Effector memory CD4-positive, alpha-beta T cell (primary cell): ENCODE results near the gene SIRPB2.

Experiments
- DNase-seq, 3 donors: peaks; one replicate each; pipeline ENCODE4 v3.0.0-alpha.2; 2020
- H3K27ac ChIP-seq: 2 replicates; pipeline ENCODE4 v1.7.0; 2013; ENCODE audit warnings: mild to moderate bottlenecking, low read length, moderate library complexity; ENCODE audit not compliant: insufficient read depth, poor library complexity, severe bottlenecking
- H3K27me3 ChIP-seq: replicated peaks from 2 replicates; pipeline ENCODE4 v1.7.0; 2013; ENCODE audit warnings: mild to moderate bottlenecking, low read length; ENCODE audit not compliant: insufficient read depth, control insufficient read depth, poor library complexity, severe bottlenecking
- H3K36me3 ChIP-seq: 2 replicates; pipeline ENCODE4 v1.7.0; 2013; ENCODE audit warnings: mild to moderate bottlenecking, low read length, moderate library complexity; ENCODE audit not compliant: control insufficient read depth, insufficient read depth
- H3K4me1 ChIP-seq: 2 replicates; pipeline ENCODE4 v1.7.0; 2013; ENCODE audit warnings: low read length, mild to moderate bottlenecking; ENCODE audit not compliant: control insufficient read depth, insufficient read depth, poor library complexity, severe bottlenecking
- H3K4me3 ChIP-seq: 2 replicates; pipeline ENCODE4 v1.7.0; 2013; ENCODE audit warnings: low read length, low read depth, mild to moderate bottlenecking; ENCODE audit not compliant: insufficient read depth, poor library complexity, severe bottlenecking
- H3K9me3 ChIP-seq: 2 replicates; pipeline ENCODE4 v1.7.0; 2013; ENCODE audit warnings: mild to moderate bottlenecking, low read length, moderate library complexity; ENCODE audit not compliant: control insufficient read depth

SIRPB2 gene

DNA sequence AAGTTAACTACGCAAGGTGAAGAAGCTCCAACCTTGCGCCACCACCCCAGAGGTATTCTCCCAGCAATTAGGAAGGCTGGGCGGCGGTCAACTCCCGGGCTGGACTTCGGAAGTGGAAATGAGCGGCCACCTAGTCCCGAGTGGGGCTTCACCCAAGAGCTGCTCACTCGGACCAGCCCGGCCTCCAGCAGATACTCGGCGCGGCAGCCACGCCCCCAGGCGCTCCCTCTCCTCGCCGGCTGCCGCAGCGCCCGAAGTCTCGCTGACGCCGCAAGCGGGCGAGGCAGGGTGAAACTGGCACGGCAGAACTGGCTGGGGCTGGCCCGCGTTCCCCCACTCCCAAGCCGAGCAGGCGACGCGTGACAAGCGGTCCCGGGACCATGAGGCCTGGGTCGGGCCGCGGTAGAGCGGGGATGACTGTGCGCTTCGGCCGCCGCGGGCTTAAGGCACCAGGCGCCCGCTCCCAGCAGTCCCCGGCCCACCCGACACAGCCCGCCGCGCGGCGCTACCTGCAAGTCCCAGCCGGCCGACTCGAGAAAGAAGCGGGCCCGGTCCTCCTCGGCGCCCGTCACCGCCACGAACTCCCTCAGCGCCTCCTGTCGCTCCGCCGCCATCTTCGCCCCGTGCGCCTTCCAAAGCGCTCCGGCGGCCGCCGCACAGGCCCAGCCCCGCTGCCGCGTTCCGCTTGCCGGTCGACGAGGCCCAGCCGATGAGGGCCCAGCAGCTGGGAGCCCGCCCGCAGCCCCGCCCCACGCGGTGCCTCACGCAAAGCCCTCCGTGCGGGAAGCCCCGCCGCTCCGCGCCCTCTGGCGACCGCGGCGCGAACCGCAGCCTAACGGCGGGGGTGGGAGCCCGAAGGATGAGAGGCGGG, 24.8 kb downstream of the SIRPB2 start, which contains the start of gene NSFL1C:
TSS of gene NSFL1C (minus strand) at position 639 of the 871 bp plus-strand sequence. CDS start at position 614, 25 bp downstream.
- Histone ChIP-seq H3K27me3 (no peaks in the 10 kb centered on the region), H3K4me3 (peak within 1 kb of the TSS; percentile 95), H3K36me3 (peaks cover 14% of the 10 kb centered on the region), H3K9me3 (no peaks in the 10 kb centered on the region), H3K27ac (peak within 1 kb of the TSS; percentile 87), H3K4me1 (peaks cover 22% of the 10 kb centered on the region)
- peak; percentile 94 to 95 (median 94) for DNase-seq

DNA sequence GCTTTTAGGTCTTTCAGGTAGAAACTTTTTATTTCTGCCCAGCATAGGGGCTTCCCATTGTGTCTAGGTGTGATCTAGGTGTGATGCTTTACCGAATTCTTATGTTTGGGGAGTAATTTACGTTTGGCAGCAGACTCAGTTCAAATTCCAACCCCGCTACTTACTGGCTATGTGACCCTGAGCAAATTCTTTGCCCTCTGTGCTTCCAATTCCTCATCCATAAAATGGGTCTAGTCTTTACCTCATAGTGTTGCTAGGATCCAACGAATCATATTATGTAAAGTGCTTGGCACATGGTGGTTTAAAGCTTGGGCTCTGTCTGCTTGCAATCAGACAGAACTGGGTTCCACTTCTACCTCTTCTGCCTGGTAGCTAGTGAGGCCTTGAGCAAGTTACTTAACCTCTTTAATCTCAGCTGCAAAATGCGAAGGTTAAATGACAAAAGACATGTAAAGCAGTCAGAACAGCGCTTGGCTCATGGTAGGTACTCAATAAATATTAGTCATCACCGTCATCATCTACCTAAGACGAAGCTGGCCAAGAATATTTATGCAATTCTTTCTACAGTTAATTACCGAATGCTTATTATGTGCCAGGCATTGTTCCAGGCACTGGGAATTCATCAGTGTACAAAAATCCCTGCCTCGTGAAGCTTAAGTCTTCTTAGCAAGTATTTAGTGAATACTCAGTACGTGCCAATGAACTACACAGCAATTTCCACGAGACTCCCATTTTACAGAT, 25.6 kb downstream of the SIRPB2 start:
- H3K27ac ChIP-seq: peak overlapping the region; percentile 87
- no peaks in the 10 kb centered on the region for H3K27me3 ChIP-seq
- peaks cover 22% of the 10 kb centered on the region for H3K4me1 ChIP-seq
- peak overlapping the region; percentile 95 for H3K4me3 ChIP-seq
- DNase-seq: no peak
- peaks cover 19% of the 10 kb centered on the region for H3K36me3 ChIP-seq
- H3K9me3 ChIP-seq: no peaks in the 10 kb centered on the region

DNA sequence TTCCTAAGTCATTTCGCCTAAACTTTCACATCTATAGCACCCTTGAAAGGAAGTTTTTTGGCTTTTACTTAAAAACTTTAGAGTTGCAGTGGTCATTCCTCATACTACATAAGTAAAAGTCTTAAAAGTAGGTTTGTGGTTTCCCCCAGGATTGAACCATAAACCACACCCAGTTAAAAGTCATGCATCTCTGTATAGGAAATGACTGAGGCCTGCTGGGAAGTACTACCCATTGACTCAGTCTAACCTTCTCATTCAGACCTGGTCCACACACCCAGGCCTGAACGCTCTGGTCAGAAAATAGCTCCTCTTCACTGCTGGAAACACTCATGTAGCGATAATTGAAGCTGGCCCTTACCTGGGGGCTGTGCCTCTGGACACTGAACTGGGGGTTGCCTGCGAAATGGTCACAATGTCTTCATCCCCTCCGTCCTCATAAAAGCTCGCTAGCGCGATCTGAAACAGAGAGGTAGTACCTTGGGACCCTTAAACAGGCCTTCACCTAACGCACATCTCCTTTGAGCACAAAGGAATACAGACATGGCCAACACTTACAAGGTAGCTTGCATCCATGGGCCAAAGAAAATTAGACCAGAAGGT, 27.1 kb downstream of the SIRPB2 start:
- DNase-seq: no peak
- Histone ChIP-seq H3K9me3 (no peaks in the 10 kb centered on the region), H3K27me3 (no peaks in the 10 kb centered on the region), H3K27ac (no peak overlapping the region), H3K4me3 (no peak overlapping the region), H3K4me1 (peaks cover 22% of the 10 kb centered on the region), H3K36me3 (peaks cover 34% of the 10 kb centered on the region)

DNA sequence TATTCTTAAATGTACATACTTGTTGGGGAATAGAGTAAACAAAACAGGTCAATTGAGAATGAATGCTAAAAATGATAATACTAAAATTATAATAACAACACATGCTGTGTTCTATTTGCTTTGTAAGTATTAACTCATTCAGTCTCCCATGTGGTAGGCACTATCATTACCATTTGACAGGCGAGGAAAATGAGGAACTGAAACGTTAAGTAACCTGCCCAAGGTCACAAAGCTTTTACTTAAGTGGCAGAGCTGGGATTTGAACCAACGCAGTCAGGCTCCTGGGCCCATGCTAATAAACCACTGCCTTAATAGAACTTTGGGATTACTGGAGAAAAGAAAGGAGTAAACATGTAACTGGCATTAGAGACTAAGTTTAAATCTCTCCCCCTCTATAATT, 28.4 kb downstream of the SIRPB2 start:
- no peaks in the 10 kb centered on the region for H3K27me3 ChIP-seq
- H3K9me3 ChIP-seq: no peaks in the 10 kb centered on the region
- H3K4me1 ChIP-seq: peaks cover 22% of the 10 kb centered on the region
- DNase-seq: no peak
- H3K27ac ChIP-seq: no peak overlapping the region
- peaks cover 44% of the 10 kb centered on the region for H3K36me3 ChIP-seq
- H3K4me3 ChIP-seq: no peak overlapping the region

DNA sequence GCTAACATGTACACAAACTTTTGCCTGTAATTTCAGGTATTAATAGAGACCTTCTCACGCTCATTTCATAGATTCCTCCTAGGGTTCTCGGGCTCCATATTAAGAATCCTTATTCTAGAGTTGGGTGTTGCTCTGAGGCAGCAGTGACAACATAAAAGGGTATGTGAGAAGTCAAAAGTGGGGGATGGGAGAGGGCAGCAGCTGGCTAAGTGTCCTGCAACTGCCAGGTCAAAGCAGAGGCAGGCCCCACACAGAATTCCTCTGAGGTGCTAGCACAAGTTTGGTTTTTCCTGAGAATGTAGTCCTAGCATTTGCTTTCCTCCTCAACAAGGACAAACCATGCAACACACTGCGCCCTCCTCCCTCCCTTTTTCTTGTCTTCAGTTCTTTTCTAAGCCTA, 29.2 kb downstream of the SIRPB2 start:
- no peak for DNase-seq
- Histone ChIP-seq H3K27me3 (no peaks in the 10 kb centered on the region), H3K36me3 (peaks cover 49% of the 10 kb centered on the region), H3K4me1 (peaks cover 18% of the 10 kb centered on the region), H3K9me3 (no peaks in the 10 kb centered on the region), H3K4me3 (no peak overlapping the region), H3K27ac (no peak overlapping the region)

DNA sequence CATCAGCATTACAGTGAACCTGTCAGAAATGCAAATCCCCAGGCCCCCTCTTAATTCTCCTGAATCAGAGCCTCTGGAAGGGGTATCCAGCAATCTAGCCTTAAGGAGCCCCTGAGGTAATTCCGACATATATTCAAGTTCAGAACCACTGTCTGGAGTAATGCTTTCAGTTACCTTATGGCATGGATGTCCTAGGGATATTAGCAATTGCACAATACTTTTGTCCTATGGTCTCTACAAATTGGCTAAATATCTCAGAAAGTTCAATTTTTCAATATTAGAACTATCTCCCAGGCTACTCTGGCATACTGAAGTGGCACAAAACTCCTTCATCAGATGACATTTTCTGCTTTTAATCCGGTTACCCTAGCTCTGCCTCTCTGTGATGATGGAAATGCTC, 30.9 kb downstream of the SIRPB2 start:
- peaks cover 66% of the 10 kb centered on the region for H3K36me3 ChIP-seq

DNA sequence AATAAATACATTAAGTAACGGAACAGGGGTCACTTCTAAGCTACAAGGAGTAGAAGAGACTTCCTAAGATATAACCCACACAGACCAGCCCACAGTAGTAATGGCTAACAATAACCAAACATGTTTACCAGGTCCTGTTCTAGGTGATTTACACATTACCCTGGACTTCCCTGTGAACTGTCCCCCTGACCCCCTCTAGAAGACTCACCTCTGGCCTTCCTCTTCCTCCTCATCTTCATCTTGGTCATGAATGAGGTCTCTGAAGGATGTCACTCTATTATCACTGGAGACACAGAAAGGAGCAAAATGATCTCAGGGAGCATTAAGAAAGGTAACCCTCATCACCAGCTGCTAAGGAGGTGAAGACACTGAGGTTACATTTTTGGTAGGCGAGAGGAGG, 33.2 kb downstream of the SIRPB2 start:
- H3K4me3 ChIP-seq: no peak overlapping the region
- no peaks in the 10 kb centered on the region for H3K27me3 ChIP-seq
- no peak for DNase-seq
- H3K36me3 ChIP-seq: peaks cover 85% of the 10 kb centered on the region
- H3K27ac ChIP-seq: no peak overlapping the region
- no peaks in the 10 kb centered on the region for H3K9me3 ChIP-seq
- H3K4me1 ChIP-seq: no peaks in the 10 kb centered on the region

More for the DNA sequence above, 30.9 kb downstream of the SIRPB2 start:
- Histone ChIP-seq H3K27me3 (no peaks in the 10 kb centered on the region), H3K9me3 (no peaks in the 10 kb centered on the region), H3K27ac (no peak overlapping the region), H3K4me3 (no peak overlapping the region), H3K4me1 (peaks cover 9% of the 10 kb centered on the region)
- no peak for DNase-seq

DNA sequence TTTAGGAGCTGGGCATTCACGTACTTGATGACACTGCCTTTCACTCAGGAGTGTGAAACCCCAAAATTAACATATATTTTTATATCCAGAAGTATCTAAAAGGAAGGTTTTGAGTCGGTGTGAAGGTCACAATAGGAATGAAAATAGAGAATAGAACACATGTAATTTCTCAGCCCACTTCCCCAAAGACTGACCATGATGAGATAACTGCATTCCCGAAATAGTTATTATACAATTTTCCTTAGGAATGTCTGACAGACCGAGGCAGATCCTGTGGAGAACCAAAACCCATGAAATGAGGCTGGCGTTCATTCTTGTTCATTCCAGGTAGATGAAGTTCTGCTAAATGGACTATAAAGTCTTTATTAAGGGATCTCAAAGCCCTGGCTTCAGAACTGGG, 34.9 kb downstream of the SIRPB2 start:
- H3K36me3 ChIP-seq: peaks cover 90% of the 10 kb centered on the region
- H3K9me3 ChIP-seq: no peaks in the 10 kb centered on the region
- H3K27me3 ChIP-seq: no peaks in the 10 kb centered on the region
- no peak for DNase-seq
- H3K4me3 ChIP-seq: no peak overlapping the region
- H3K4me1 ChIP-seq: no peaks in the 10 kb centered on the region
- no peak overlapping the region for H3K27ac ChIP-seq

DNA sequence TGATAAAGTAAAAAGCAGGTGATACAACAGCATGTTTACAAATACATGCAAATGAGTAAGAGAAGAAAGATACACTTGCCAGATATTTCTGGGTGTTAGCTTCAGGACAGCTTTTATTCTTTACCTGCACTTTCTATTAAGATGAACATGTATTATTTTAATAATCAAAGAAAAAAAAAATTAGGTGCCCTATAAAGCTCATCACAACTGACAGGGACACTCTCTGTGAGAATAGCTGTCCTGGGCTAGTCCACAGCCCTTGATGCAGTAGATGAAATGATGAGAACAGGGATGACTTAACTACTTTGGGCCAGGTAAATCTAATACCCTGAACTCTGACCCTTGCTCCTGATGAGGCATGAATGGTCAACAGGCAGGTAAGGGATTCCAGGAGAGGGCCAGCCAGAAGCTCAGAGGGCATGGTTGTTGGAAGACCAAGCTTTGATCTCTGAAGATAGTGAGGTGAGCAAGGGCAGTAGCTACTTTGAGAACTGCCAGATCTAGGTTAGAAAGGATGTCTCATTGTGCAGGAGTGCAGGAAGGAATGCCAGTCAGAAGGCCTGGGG, 40.2 kb downstream of the SIRPB2 start:
- no peak overlapping the region for H3K27ac ChIP-seq
- peaks cover 98% of the 10 kb centered on the region for H3K36me3 ChIP-seq
- H3K9me3 ChIP-seq: no peaks in the 10 kb centered on the region
- H3K4me1 ChIP-seq: no peaks in the 10 kb centered on the region
- DNase-seq: no peak
- no peak overlapping the region for H3K4me3 ChIP-seq
- no peaks in the 10 kb centered on the region for H3K27me3 ChIP-seq
